PC-9 (cell line): Measurements from ENCODE around the gene PCNX1.

Experiments used
- EZH2 ChIP-seq: fragments of 200-600 bp; sonication (generic); IDR thresholded peaks from 2 replicates; pipeline ENCODE4 v1.8.0; 2017; ENCODE audit warnings: antibody characterized with exemption, low read depth
- TF ChIP-seq, protein P1 (sequence below): fragments of 200-600 bp; sonication (generic); conservative IDR thresholded peaks from 2 replicates; pipeline ENCODE4 v1.6.1; 2017; ENCODE audit warnings: mixed run types, antibody characterized with exemption, mild to moderate bottlenecking, moderate library complexity

DNA sequence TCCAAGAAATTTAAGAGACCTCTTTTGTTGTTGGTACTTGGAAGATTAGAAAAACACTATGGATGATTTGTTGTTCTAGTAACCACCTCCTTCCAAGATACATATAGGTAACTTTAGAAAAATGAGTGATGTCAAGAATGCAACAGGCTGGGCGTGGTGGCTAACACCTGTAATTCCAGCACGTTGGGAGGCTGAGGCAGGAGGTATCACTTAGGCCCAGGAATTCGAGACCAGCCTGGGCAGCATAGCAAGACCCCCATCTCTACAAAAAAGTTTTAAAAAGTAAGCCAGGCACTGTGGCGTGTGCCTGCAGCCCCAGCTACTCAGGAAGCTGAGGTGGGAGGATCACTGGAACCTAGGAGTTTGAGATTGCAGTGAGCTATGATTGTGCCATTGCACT is 97.8 kb downstream of the PCNX1 start:
- TF ChIP-seq, protein P1, sequence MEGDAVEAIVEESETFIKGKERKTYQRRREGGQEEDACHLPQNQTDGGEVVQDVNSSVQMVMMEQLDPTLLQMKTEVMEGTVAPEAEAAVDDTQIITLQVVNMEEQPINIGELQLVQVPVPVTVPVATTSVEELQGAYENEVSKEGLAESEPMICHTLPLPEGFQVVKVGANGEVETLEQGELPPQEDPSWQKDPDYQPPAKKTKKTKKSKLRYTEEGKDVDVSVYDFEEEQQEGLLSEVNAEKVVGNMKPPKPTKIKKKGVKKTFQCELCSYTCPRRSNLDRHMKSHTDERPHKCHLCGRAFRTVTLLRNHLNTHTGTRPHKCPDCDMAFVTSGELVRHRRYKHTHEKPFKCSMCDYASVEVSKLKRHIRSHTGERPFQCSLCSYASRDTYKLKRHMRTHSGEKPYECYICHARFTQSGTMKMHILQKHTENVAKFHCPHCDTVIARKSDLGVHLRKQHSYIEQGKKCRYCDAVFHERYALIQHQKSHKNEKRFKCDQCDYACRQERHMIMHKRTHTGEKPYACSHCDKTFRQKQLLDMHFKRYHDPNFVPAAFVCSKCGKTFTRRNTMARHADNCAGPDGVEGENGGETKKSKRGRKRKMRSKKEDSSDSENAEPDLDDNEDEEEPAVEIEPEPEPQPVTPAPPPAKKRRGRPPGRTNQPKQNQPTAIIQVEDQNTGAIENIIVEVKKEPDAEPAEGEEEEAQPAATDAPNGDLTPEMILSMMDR: no peak
- TF ChIP-seq EZH2: no peak
